Mucosa of rectum (tissue), 2 donors: ENCODE measurements around the gene HTR6.

Source experiments
- H3K27ac ChIP-seq, 2 donors: one replicate each; pipeline ENCODE4 v1.7.0; 2013; ENCODE audit warnings: inconsistent platforms in 2 of 2, low read depth in 2 of 2, low read length in 2 of 2
- H3K27me3 ChIP-seq, 2 donors: one replicate each; pipeline ENCODE4 v1.7.0; 2013; ENCODE audit warnings: low read length in 2 of 2; ENCODE audit not compliant: control insufficient read depth in 2 of 2, insufficient read depth in 2 of 2
- H3K36me3 ChIP-seq, 2 donors: one replicate each; pipeline ENCODE4 v1.7.0; 2013; ENCODE audit warnings: low read length in 2 of 2; ENCODE audit not compliant: control insufficient read depth in 2 of 2, insufficient read depth in 2 of 2
- H3K4me1 ChIP-seq, 2 donors: one replicate each; pipeline ENCODE4 v1.7.0; 2013; ENCODE audit warnings: low read length in 2 of 2, mild to moderate bottlenecking in 1 of 2; ENCODE audit not compliant: control insufficient read depth in 2 of 2, insufficient read depth in 2 of 2
- H3K4me3 ChIP-seq, 2 donors: one replicate each; pipeline ENCODE4 v1.7.0; 2013; ENCODE audit warnings: low read length in 2 of 2
- H3K9ac ChIP-seq, 2 donors: one replicate each; pipeline ENCODE4 v1.7.0; 2013; ENCODE audit warnings: low read length in 2 of 2, low read depth in 1 of 2, mild to moderate bottlenecking in 1 of 2
- H3K9me3 ChIP-seq, 2 donors: one replicate each; pipeline ENCODE4 v1.7.0; 2013; ENCODE audit warnings: low read length in 2 of 2; ENCODE audit not compliant: control insufficient read depth in 2 of 2
- donor health status: healthy.
- donor health status: Normal muscosa, but diverticular disease.

The HTR6 gene

GRCh38 chr1:19654886-19655717, 9.6 kb upstream of the HTR6 start:
- Histone ChIP-seq H3K36me3 (peaks cover 23 to 29% of the 10 kb centered on the region in 2 donors), H3K4me1 (peaks cover 18 to 30% of the 10 kb centered on the region in 2 donors), H3K9me3 (no peaks in the 10 kb centered on the region), H3K27me3 (no peaks in the 10 kb centered on the region), H3K4me3 (no peak overlapping the region), H3K27ac (no peak overlapping the region), H3K9ac (no peak overlapping the region)

- Histone ChIP-seq H3K27ac (no peak overlapping the region), H3K36me3 (peaks cover 23 to 29% of the 10 kb centered on the region in 2 donors)
Measured at GRCh38 chr1:19655718-19656080, 9.0 kb upstream of the HTR6 start.

DNA sequence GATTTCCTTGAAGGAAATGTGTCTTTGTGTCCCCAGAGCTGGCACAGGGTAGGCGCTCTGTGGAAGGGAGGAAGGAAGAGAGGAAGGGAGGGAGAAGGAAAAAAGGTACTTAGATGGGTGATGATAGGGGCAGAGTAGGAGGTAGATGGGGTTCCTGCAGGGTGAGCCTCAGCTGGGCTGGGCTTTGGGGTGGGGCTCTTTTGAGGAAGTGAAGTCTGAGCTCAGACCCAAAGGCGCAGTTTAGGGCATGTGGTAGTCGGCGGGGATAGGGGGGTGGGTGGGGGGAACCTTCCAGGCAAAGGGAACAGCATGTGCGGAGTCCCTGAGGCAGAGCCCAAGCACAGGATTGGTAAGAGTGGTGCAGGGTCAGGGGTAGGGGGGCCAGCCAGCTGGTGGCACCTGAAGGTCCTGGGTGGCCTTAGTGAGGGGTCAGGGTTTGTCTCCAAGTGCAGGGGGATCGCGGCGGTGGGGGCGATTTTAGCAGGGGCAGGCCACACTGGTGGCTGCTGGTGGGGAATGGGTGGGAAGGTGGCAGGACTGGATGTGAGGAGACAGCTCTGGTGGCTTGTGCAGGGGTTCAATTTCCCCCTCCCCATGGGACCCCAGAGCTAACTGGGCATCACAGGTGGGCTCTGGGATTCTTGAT, 8.4 kb upstream of the HTR6 start:
- peaks cover 22 to 29% of the 10 kb centered on the region in 2 donors for H3K36me3 ChIP-seq
- peaks cover 8 to 18% of the 10 kb centered on the region in 2 donors for H3K4me1 ChIP-seq
- H3K4me3 ChIP-seq, result no peak overlapping the region
- no peak overlapping the region for H3K9ac ChIP-seq
- H3K27me3 ChIP-seq, result no peaks in the 10 kb centered on the region
- H3K27ac ChIP-seq, result no peak overlapping the region
- no peaks in the 10 kb centered on the region for H3K9me3 ChIP-seq

More at GRCh38 chr1:19655718-19656080, 9.0 kb upstream of the HTR6 start:
- no peak overlapping the region for H3K4me3 ChIP-seq
- H3K9me3 ChIP-seq, result no peaks in the 10 kb centered on the region
- peaks cover 12 to 24% of the 10 kb centered on the region in 2 donors for H3K4me1 ChIP-seq
- no peak overlapping the region for H3K9ac ChIP-seq
- H3K27me3 ChIP-seq, result no peaks in the 10 kb centered on the region

DNA sequence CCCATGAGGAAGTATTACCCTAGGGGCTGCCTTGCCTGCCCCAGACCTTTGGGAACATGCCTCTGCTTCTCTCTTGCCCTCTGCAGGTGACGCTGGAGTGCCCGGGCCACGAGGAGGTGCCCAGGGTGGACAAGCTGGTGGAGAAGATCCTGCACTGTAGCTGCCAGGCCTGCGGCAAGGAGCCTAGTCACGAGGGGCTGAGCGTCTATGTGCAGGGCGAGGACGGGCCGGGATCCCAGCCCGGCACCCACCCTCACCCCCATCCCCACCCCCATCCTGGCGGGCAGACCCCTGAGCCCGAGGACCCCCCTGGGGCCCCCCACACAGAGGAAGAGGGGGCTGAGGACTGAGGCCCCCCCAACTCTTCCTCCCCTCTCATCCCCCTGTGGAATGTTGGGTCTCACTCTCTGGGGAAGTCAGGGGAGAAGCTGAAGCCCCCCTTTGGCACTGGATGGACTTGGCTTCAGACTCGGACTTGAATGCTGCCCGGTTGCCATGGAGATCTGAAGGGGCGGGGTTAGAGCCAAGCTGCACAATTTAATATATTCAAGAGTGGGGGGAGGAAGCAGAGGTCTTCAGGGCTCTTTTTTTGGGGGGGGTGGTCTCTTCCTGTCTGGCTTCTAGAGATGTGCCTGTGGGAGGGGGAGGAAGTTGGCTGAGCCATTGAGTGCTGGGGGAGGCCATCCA, 7.8 kb upstream of the HTR6 start:
- Histone ChIP-seq H3K27me3 (no peaks in the 10 kb centered on the region), H3K9me3 (no peaks in the 10 kb centered on the region), H3K4me3 (no peak overlapping the region), H3K4me1 (peaks cover 8 to 16% of the 10 kb centered on the region in 2 donors), H3K27ac (no peak overlapping the region), H3K9ac (no peak overlapping the region), H3K36me3 (peaks cover 22 to 29% of the 10 kb centered on the region in 2 donors)

- Histone ChIP-seq H3K27me3 (peaks cover 0 to 2% of the 10 kb centered on the region in 2 donors), H3K4me3 (no peak overlapping the region), H3K9ac (no peak overlapping the region), H3K4me1 (peaks cover 8 to 14% of the 10 kb centered on the region in 2 donors), H3K36me3 (peaks cover 22 to 29% of the 10 kb centered on the region in 2 donors), H3K27ac (no peak overlapping the region), H3K9me3 (no peaks in the 10 kb centered on the region)
Measured at GRCh38 chr1:19657511-19657910, 7.2 kb upstream of the HTR6 start.

GRCh38 chr1:19658186-19658585, 6.5 kb upstream of the HTR6 start:
- Histone ChIP-seq H3K27me3 (peaks cover 2 to 8% of the 10 kb centered on the region in 2 donors), H3K9me3 (no peaks in the 10 kb centered on the region), H3K9ac (no peak overlapping the region), H3K4me3 (no peak overlapping the region), H3K36me3 (peaks cover 22 to 28% of the 10 kb centered on the region in 2 donors), H3K27ac (no peak overlapping the region), H3K4me1 (peaks cover 8 to 14% of the 10 kb centered on the region in 2 donors)

GRCh38 chr1:19661721-19662228, 2.9 kb upstream of the HTR6 start:
- no peak overlapping the region for H3K9ac ChIP-seq
- no peak overlapping the region for H3K4me3 ChIP-seq
- H3K27ac ChIP-seq, result no peak overlapping the region
- peaks cover under 1 to 5% of the 10 kb centered on the region in 2 donors for H3K36me3 ChIP-seq
- H3K27me3 ChIP-seq, result peaks cover 23 to 32% of the 10 kb centered on the region in 2 donors
- H3K4me1 ChIP-seq, result peaks cover 2 to 3% of the 10 kb centered on the region in 2 donors
- H3K9me3 ChIP-seq, result no peaks in the 10 kb centered on the region

GRCh38 chr1:19662313-19662712, 2.4 kb upstream of the HTR6 start:
- Histone ChIP-seq H3K4me3 (no peak overlapping the region), H3K27me3 (peaks cover 26 to 36% of the 10 kb centered on the region in 2 donors), H3K27ac (no peak overlapping the region), H3K4me1 (peaks cover 2 to 3% of the 10 kb centered on the region in 2 donors), H3K9ac (no peak overlapping the region), H3K9me3 (no peaks in the 10 kb centered on the region), H3K36me3 (peaks cover 0 to 5% of the 10 kb centered on the region in 2 donors)

DNA sequence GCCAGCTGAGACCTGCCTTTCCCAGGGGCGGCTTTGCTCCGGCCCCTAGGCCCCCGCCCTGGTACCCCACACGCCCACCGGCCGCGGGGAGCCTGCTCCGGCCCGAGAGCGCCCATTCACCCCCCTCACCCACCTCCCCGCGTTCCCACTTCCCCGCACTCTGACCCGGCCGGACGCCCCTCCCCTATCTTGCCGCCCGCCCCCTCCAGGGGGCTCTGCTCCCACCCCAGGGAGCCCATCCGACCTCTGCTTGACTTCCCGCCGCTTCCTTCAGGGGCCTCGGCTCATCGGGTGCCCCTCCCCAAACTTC, 466 bp downstream of the HTR6 start:
- H3K9ac ChIP-seq, result no peak overlapping the region
- H3K4me1 ChIP-seq, result peaks cover 0 to 2% of the 10 kb centered on the region in 2 donors
- no peak overlapping the region for H3K4me3 ChIP-seq
- no peaks in the 10 kb centered on the region for H3K36me3 ChIP-seq
- H3K27me3 ChIP-seq, result peaks cover 37 to 42% of the 10 kb centered on the region in 2 donors
- no peak overlapping the region for H3K27ac ChIP-seq
- H3K9me3 ChIP-seq, result no peaks in the 10 kb centered on the region
